GM23338 (cell line): ENCODE results near the gene INPP5D. TPM values are rescaled to one million over a fixed set of nuclear protein-coding genes. Genes with fewer than 3 reads are reported as not detected.

Experiments
- ATAC-seq: fragments of 200-7000 bp; cut with Tn5 transposase; 3 replicates; pipeline ENCODE4 v1.9.1; 2020
- DNase-seq: peaks from one replicate; pipeline ENCODE4 v3.0.0-alpha.2; 2015; ENCODE audit warnings: low spot score
- H2AFZ ChIP-seq: fragments of 200-600 bp; sonication (generic); 2 replicates; pipeline ENCODE4 v1.8.0; 2016; ENCODE audit warnings: antibody characterized with exemption, mild to moderate bottlenecking, moderate library complexity
- H3F3A ChIP-seq: fragments of 200-600 bp; sonication (generic); replicated peaks from 2 replicates; pipeline ENCODE4 v1.8.0; 2017; ENCODE audit warnings: antibody characterized with exemption, mixed run types, low read depth
- H3K27ac ChIP-seq: fragments of 200-600 bp; sonication (generic); 2 replicates; pipeline ENCODE4 v1.6.1; 2016; ENCODE audit warnings: low read depth
- H3K27me3 ChIP-seq: fragments of 200-600 bp; sonication (generic); 2 replicates; pipeline ENCODE4 v1.8.0; 2016; ENCODE audit warnings: mild to moderate bottlenecking, mixed run types, moderate library complexity; ENCODE audit not compliant: insufficient read depth
- H3K36me3 ChIP-seq: fragments of 200-600 bp; sonication (generic); 2 replicates; pipeline ENCODE4 v1.8.0; 2016; ENCODE audit warnings: mild to moderate bottlenecking; ENCODE audit not compliant: insufficient read depth
- H3K4me1 ChIP-seq: fragments of 200-600 bp; sonication (generic); 2 replicates; pipeline ENCODE4 v1.8.0; 2016; ENCODE audit warnings: mild to moderate bottlenecking, moderate library complexity; ENCODE audit not compliant: insufficient read depth
- H3K4me2 ChIP-seq: fragments of 200-600 bp; sonication (generic); 2 replicates; pipeline ENCODE4 v1.7.1; 2017; ENCODE audit warnings: mixed run types
- H3K4me3 ChIP-seq: fragments of 200-600 bp; sonication (generic); 2 replicates; pipeline ENCODE4 v1.6.1; 2016; ENCODE audit warnings: mixed run types
- H3K79me2 ChIP-seq: fragments of 200-600 bp; sonication (generic); replicated peaks from 2 replicates; pipeline ENCODE4 v1.8.0; 2017; ENCODE audit warnings: mild to moderate bottlenecking; ENCODE audit not compliant: insufficient read depth
- H3K9me2 ChIP-seq: fragments of 200-600 bp; sonication (generic); 2 replicates; pipeline ENCODE4 v1.8.0; 2017; ENCODE audit not compliant: insufficient read depth
- H4K20me1 ChIP-seq: fragments of 200-600 bp; sonication (generic); replicated peaks from 2 replicates; pipeline ENCODE4 v1.8.0; 2017; ENCODE audit warnings: mild to moderate bottlenecking; ENCODE audit not compliant: insufficient read depth
- H3K27ac Mint-ChIP-seq: 2 replicates; pipeline ENCODE4 v1.8.0; 2020; ENCODE audit warnings: inconsistent platforms, mild to moderate bottlenecking, moderate library complexity, mixed read lengths
- H3K27me3 Mint-ChIP-seq: 3 replicates; pipeline ENCODE4 v1.8.0; 2022; ENCODE audit warnings: low read depth, mild to moderate bottlenecking, moderate library complexity, mixed read lengths, inconsistent platforms; ENCODE audit not compliant: insufficient read depth, poor library complexity
- H3K36me3 Mint-ChIP-seq: 3 replicates; pipeline ENCODE4 v1.8.0; 2021; ENCODE audit warnings: low read depth, mild to moderate bottlenecking, inconsistent platforms, moderate library complexity, mixed read lengths
- H3K4me1 Mint-ChIP-seq: 3 replicates; pipeline ENCODE4 v1.8.0; 2020; ENCODE audit warnings: mild to moderate bottlenecking, inconsistent platforms, mixed read lengths
- H3K4me3 Mint-ChIP-seq: 3 replicates; pipeline ENCODE4 v1.8.0; 2021; ENCODE audit warnings: moderate library complexity, mild to moderate bottlenecking, inconsistent platforms, mixed read lengths
- H3K9me3 Mint-ChIP-seq: 3 replicates; pipeline ENCODE4 v1.8.0; 2020; ENCODE audit warnings: moderate library complexity, mild to moderate bottlenecking, inconsistent platforms, mixed read lengths
- JUNB ChIP-seq: IDR thresholded peaks from one replicate; pipeline ENCODE4 v1.6.1; 2016; ENCODE audit warnings: antibody characterized with exemption; ENCODE audit not compliant: unreplicated experiment
- NANOG ChIP-seq: IDR thresholded peaks from 2 replicates; pipeline ENCODE4 v1.6.1; 2016; ENCODE audit warnings: antibody characterized with exemption, borderline replicate concordance
- POLR2AphosphoS5 ChIP-seq: IDR thresholded peaks from 2 replicates; pipeline ENCODE4 v1.6.1; 2016; ENCODE audit warnings: antibody characterized with exemption, low read depth
- ZNF331 ChIP-seq: fragments of 250-450 bp; sonication (Bioruptor Pico); IDR thresholded peaks from 2 replicates; pipeline ENCODE4 v1.5.0; 2020; ENCODE audit warnings: low read depth, mild to moderate bottlenecking, moderate library complexity
- polyA plus RNA-seq: library from polyadenylated mRNA; unstranded; fragments of >200 nt; fragmentation: Nextera tagmentation; extraction: Ambion mirVana; gene quantifications from 2 replicates; pipeline ENCODE4 v1.2.1, GENCODE V29; 2016
- total RNA-seq: library from RNA; depleted of rRNA; stranded (reverse); fragments of >200 nt; shearing (Covaris generic); gene quantifications from 2 replicates; pipeline ENCODE4 v1.2.3, GENCODE V29; 2014
- TF ChIP-seq, protein P1 (sequence below), 2 experiments: fragments of 200-600 bp in 1 of 2; sonication (generic) in 1 of 2; conservative IDR thresholded peaks; 2 replicates each; pipeline versions ENCODE4 v1.5.1 to v1.6.1; 2016 to 2017; ENCODE audit warnings: antibody characterized with exemption in 2 of 2, low read depth in 2 of 2, mild to moderate bottlenecking in 2 of 2, moderate library complexity in 1 of 2
- TF ChIP-seq, protein P2 (sequence below): fragments of 250-450 bp; sonication (Bioruptor Pico); IDR thresholded peaks from 2 replicates; pipeline ENCODE4 v1.5.0; 2020; ENCODE audit warnings: mild to moderate bottlenecking, moderate library complexity
- TF ChIP-seq, protein P3 (sequence below): IDR thresholded peaks from one replicate; pipeline ENCODE4 v1.6.1; 2018; ENCODE audit warnings: antibody characterized with exemption; ENCODE audit not compliant: unreplicated experiment

Gene INPP5D
- total and polyA plus RNA-seq, 2 experiments from 2014 or later: 6.6 to 8.3 TPM

DNA sequence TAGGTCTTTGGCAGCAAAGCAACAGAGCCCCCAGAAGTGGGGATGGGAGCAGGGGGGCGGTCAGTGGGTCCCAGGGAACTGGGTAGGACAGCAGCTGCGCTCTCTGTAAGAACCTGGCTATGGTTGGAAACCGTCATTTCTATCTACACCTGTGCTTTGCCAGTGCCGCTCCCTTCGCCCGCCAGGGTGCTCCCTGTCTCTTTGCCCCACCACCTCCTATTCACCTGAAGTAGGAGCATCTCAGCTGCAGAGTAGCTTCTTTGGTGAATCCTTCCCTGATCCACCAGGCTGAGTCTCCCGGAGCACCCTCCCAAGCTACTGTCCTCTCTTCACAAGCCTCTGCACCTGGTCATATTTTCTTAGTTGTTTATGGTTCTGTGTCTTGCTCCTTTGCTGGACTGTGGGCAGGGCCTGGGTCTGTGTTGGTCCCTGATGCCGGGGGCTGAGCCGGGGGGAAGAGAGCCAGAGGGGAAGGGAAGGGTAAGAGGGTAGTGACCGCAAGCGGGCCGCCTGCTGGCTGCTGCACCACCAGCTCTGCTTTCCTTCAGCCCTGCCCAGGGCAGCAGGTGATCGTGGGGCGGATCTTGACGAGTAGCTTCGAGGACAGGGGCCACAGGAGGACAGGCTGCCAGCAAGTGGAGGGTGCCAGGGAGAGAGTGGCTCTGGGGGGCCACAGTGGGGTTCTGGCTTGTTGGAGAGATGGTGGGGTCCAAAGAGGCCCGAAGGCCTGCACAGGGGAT, 45.2 kb downstream of the INPP5D start:
- no peak overlapping the region for H3K4me3 Mint-ChIP-seq
- Histone ChIP-seq H3K79me2 (no peaks in the 10 kb centered on the region), H3K4me1 (no peaks in the 10 kb centered on the region), H2AFZ (0 out of 2 replicates have a peak overlapping the region, but pooled peaks have one; percentile 56), H3K4me2 (no peak overlapping the region), H3K4me3 (no peak overlapping the region), H3K27ac (no peak overlapping the region), H3K27me3 (no peaks in the 10 kb centered on the region), H3K9me2 (no peaks in the 10 kb centered on the region), H3F3A (no peaks in the 10 kb centered on the region), H3K36me3 (no peaks in the 10 kb centered on the region), H4K20me1 (no peaks in the 10 kb centered on the region)
- DNase-seq: no peak
- H3K4me1 Mint-ChIP-seq: no peaks in the 10 kb centered on the region; the same call in 2 of the 3 replicates
- no peak overlapping the region for H3K27ac Mint-ChIP-seq
- TF ChIP-seq POLR2AphosphoS5: no peak
- TF ChIP-seq, protein P1, sequence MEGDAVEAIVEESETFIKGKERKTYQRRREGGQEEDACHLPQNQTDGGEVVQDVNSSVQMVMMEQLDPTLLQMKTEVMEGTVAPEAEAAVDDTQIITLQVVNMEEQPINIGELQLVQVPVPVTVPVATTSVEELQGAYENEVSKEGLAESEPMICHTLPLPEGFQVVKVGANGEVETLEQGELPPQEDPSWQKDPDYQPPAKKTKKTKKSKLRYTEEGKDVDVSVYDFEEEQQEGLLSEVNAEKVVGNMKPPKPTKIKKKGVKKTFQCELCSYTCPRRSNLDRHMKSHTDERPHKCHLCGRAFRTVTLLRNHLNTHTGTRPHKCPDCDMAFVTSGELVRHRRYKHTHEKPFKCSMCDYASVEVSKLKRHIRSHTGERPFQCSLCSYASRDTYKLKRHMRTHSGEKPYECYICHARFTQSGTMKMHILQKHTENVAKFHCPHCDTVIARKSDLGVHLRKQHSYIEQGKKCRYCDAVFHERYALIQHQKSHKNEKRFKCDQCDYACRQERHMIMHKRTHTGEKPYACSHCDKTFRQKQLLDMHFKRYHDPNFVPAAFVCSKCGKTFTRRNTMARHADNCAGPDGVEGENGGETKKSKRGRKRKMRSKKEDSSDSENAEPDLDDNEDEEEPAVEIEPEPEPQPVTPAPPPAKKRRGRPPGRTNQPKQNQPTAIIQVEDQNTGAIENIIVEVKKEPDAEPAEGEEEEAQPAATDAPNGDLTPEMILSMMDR (conservative IDR thresholded peaks at IDR 0.05; ENCODE audit: low read depth in 2 of 2): peak in 1 of 2 experiments; percentile 22; a peak in 2 of 4 replicates
- no peaks in the 10 kb centered on the region for H3K9me3 Mint-ChIP-seq
- no peaks in the 10 kb centered on the region; the same call in 2 of the 3 replicates for H3K36me3 Mint-ChIP-seq
- peaks cover 11% of the 10 kb centered on the region for H3K27me3 Mint-ChIP-seq
- ATAC-seq: no peak

- Histone ChIP-seq H4K20me1 (no peaks in the 10 kb centered on the region), H3F3A (no peaks in the 10 kb centered on the region), H3K9me2 (no peaks in the 10 kb centered on the region), H3K4me3 (no peak overlapping the region), H3K4me2 (no peak overlapping the region), H3K4me1 (no peaks in the 10 kb centered on the region), H2AFZ (no peak overlapping the region), H3K27ac (no peak overlapping the region), H3K27me3 (no peaks in the 10 kb centered on the region), H3K79me2 (no peaks in the 10 kb centered on the region), H3K36me3 (no peaks in the 10 kb centered on the region)
- DNase-seq (no peak), ATAC-seq (no peak)
- no peaks in the 10 kb centered on the region; the same call in 2 of the 3 replicates for H3K4me1 Mint-ChIP-seq
- peaks cover 11% of the 10 kb centered on the region for H3K27me3 Mint-ChIP-seq
- H3K36me3 Mint-ChIP-seq: no peaks in the 10 kb centered on the region; the same call in 2 of the 3 replicates
- H3K9me3 Mint-ChIP-seq: no peaks in the 10 kb centered on the region
- no peak overlapping the region for H3K27ac Mint-ChIP-seq
- H3K4me3 Mint-ChIP-seq: no peak overlapping the region
- no peak for TF ChIP-seq NANOG
- no peak for TF ChIP-seq ZNF331 (CRISPR knock-in tag)
- TF ChIP-seq JUNB: no peak
- TF ChIP-seq, protein P2, sequence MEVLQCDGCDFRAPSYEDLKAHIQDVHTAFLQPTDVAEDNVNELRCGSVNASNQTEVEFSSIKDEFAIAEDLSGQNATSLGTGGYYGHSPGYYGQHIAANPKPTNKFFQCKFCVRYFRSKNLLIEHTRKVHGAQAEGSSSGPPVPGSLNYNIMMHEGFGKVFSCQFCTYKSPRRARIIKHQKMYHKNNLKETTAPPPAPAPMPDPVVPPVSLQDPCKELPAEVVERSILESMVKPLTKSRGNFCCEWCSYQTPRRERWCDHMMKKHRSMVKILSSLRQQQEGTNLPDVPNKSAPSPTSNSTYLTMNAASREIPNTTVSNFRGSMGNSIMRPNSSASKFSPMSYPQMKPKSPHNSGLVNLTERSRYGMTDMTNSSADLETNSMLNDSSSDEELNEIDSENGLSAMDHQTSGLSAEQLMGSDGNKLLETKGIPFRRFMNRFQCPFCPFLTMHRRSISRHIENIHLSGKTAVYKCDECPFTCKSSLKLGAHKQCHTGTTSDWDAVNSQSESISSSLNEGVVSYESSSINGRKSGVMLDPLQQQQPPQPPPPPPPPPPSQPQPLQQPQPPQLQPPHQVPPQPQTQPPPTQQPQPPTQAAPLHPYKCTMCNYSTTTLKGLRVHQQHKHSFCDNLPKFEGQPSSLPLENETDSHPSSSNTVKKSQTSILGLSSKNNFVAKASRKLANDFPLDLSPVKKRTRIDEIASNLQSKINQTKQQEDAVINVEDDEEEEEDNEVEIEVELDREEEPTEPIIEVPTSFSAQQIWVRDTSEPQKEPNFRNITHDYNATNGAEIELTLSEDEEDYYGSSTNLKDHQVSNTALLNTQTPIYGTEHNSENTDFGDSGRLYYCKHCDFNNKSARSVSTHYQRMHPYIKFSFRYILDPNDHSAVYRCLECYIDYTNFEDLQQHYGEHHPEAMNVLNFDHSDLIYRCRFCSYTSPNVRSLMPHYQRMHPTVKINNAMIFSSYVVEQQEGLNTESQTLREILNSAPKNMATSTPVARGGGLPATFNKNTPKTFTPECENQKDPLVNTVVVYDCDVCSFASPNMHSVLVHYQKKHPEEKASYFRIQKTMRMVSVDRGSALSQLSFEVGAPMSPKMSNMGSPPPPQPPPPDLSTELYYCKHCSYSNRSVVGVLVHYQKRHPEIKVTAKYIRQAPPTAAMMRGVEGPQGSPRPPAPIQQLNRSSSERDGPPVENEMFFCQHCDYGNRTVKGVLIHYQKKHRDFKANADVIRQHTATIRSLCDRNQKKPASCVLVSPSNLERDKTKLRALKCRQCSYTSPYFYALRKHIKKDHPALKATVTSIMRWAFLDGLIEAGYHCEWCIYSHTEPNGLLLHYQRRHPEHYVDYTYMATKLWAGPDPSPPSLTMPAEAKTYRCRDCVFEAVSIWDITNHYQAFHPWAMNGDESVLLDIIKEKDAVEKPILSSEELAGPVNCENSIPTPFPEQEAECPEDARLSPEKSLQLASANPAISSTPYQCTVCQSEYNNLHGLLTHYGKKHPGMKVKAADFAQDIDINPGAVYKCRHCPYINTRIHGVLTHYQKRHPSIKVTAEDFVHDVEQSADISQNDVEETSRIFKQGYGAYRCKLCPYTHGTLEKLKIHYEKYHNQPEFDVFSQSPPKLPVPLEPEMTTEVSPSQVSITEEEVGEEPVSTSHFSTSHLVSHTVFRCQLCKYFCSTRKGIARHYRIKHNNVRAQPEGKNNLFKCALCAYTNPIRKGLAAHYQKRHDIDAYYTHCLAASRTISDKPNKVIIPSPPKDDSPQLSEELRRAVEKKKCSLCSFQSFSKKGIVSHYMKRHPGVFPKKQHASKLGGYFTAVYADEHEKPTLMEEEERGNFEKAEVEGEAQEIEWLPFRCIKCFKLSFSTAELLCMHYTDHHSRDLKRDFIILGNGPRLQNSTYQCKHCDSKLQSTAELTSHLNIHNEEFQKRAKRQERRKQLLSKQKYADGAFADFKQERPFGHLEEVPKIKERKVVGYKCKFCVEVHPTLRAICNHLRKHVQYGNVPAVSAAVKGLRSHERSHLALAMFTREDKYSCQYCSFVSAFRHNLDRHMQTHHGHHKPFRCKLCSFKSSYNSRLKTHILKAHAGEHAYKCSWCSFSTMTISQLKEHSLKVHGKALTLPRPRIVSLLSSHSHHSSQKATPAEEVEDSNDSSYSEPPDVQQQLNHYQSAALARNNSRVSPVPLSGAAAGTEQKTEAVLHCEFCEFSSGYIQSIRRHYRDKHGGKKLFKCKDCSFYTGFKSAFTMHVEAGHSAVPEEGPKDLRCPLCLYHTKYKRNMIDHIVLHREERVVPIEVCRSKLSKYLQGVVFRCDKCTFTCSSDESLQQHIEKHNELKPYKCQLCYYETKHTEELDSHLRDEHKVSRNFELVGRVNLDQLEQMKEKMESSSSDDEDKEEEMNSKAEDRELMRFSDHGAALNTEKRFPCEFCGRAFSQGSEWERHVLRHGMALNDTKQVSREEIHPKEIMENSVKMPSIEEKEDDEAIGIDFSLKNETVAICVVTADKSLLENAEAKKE (CRISPR knock-in tag): no peak
- TF ChIP-seq, protein P3, sequence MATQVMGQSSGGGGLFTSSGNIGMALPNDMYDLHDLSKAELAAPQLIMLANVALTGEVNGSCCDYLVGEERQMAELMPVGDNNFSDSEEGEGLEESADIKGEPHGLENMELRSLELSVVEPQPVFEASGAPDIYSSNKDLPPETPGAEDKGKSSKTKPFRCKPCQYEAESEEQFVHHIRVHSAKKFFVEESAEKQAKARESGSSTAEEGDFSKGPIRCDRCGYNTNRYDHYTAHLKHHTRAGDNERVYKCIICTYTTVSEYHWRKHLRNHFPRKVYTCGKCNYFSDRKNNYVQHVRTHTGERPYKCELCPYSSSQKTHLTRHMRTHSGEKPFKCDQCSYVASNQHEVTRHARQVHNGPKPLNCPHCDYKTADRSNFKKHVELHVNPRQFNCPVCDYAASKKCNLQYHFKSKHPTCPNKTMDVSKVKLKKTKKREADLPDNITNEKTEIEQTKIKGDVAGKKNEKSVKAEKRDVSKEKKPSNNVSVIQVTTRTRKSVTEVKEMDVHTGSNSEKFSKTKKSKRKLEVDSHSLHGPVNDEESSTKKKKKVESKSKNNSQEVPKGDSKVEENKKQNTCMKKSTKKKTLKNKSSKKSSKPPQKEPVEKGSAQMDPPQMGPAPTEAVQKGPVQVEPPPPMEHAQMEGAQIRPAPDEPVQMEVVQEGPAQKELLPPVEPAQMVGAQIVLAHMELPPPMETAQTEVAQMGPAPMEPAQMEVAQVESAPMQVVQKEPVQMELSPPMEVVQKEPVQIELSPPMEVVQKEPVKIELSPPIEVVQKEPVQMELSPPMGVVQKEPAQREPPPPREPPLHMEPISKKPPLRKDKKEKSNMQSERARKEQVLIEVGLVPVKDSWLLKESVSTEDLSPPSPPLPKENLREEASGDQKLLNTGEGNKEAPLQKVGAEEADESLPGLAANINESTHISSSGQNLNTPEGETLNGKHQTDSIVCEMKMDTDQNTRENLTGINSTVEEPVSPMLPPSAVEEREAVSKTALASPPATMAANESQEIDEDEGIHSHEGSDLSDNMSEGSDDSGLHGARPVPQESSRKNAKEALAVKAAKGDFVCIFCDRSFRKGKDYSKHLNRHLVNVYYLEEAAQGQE: no peak
These were observed 45.8 kb downstream of the INPP5D start for GRCh38 chr2:233105930-233106329.
